ENCODE measurements around the gene FXYD6. TPM values are rescaled to one million over a fixed set of nuclear protein-coding genes. Genes with fewer than 3 reads are reported as not detected.
A peak's percentile ranks its signal among the peaks of the same experiment; 100 is the strongest.

FXYD6 gene
- total RNA-seq, 4 donors from 2014 or later: 5.1 to 41.3 (median 14.0) TPM

- Histone ChIP-seq H3K9me3 (no peaks in the 10 kb centered on the region), H3K27ac (peak overlapping the region in 2 of 4 donors; percentile 60 to 61), H3K4me3 (no peak overlapping the region), H3K36me3 (no peaks in the 10 kb centered on the region), H3K4me1 (peaks cover 0 to 18% (median 0%) of the 10 kb centered on the region in 4 donors), H3K27me3 (no peaks in the 10 kb centered on the region)
- TF ChIP-seq CTCF (IDR thresholded peaks at IDR 0.05): no peak
- no peak for TF ChIP-seq POLR2A (IDR thresholded peaks at IDR 0.05)
- DNase-seq: no peak
These were observed 13.7 kb downstream of the FXYD6 start for GRCh38 chr11:117862753-117863152.

- no peaks in the 10 kb centered on the region for H3K27me3 ChIP-seq
- DNase-seq: peak in 1 of 3 donors; percentile 40
- no peaks in the 10 kb centered on the region for H3K36me3 ChIP-seq
- H3K27ac ChIP-seq: peak overlapping the region in 3 of 4 donors; percentile 19 to 61 (median 60)
- H3K4me3 ChIP-seq: no peak overlapping the region
- H3K9me3 ChIP-seq: no peaks in the 10 kb centered on the region
- H3K4me1 ChIP-seq: peaks cover 0 to 18% (median 0%) of the 10 kb centered on the region in 4 donors
- TF ChIP-seq POLR2A (IDR thresholded peaks at IDR 0.05): no peak
- no peak for TF ChIP-seq CTCF (IDR thresholded peaks at IDR 0.05)
These were observed 14.3 kb downstream of the FXYD6 start for GRCh38 chr11:117862019-117862725.

GRCh38 chr11:117861151-117862018, 15.1 kb downstream of the FXYD6 start:
- Histone ChIP-seq H3K27ac (peak overlapping the region in 3 of 4 donors; percentile 19 to 61 (median 60)), H3K4me1 (peaks cover 0 to 18% (median 0%) of the 10 kb centered on the region in 4 donors), H3K36me3 (no peaks in the 10 kb centered on the region), H3K9me3 (no peaks in the 10 kb centered on the region), H3K4me3 (no peak overlapping the region), H3K27me3 (no peaks in the 10 kb centered on the region)
- TF ChIP-seq CTCF (IDR thresholded peaks at IDR 0.05): no peak
- TF ChIP-seq POLR2A (IDR thresholded peaks at IDR 0.05): no peak
- DNase-seq: peak in 1 of 3 donors; percentile 44

GRCh38 chr11:117860139-117860538, 16.3 kb downstream of the FXYD6 start:
- Histone ChIP-seq H3K4me3 (no peak overlapping the region), H3K36me3 (no peaks in the 10 kb centered on the region), H3K9me3 (no peaks in the 10 kb centered on the region), H3K27me3 (no peaks in the 10 kb centered on the region), H3K4me1 (peaks cover 0 to 18% (median 0%) of the 10 kb centered on the region in 4 donors), H3K27ac (no peak overlapping the region)
- DNase-seq: no peak
- TF ChIP-seq POLR2A (IDR thresholded peaks at IDR 0.05): no peak
- TF ChIP-seq CTCF (IDR thresholded peaks at IDR 0.05): no peak

- TF ChIP-seq CTCF (IDR thresholded peaks at IDR 0.05) (no peak), POLR2A (IDR thresholded peaks at IDR 0.05) (no peak)
- Histone ChIP-seq H3K27me3 (no peaks in the 10 kb centered on the region), H3K4me1 (peaks cover 0 to 18% (median 0%) of the 10 kb centered on the region in 4 donors), H3K27ac (no peak overlapping the region), H3K9me3 (no peaks in the 10 kb centered on the region), H3K4me3 (no peak overlapping the region), H3K36me3 (no peaks in the 10 kb centered on the region)
- DNase-seq: no peak
These were observed 16.9 kb downstream of the FXYD6 start for GRCh38 chr11:117859488-117860112.

Measured in Peyer's patch (tissue), 4 donors.